Mesothelial cell of epicardium (in vitro differentiated cells): ENCODE results near the gene TRPM5. TPM values are rescaled to one million over a fixed set of nuclear protein-coding genes. Genes with fewer than 3 reads are reported as not detected.

Source experiments
- DNase-seq, 2 experiments: peaks; one replicate each; pipeline ENCODE4 v3.0.0; 2021; ENCODE audit warnings: low spot score in 2 of 2; ENCODE audit not compliant: unreplicated experiment in 2 of 2
- H3K27ac Mint-ChIP-seq: 2 replicates; pipeline ENCODE4 v1.8.0; 2021; ENCODE audit warnings: mixed read lengths
- H3K27me3 Mint-ChIP-seq: 2 replicates; pipeline ENCODE4 v1.8.0; 2021; ENCODE audit warnings: low read depth, mixed read lengths
- H3K36me3 Mint-ChIP-seq: 2 replicates; pipeline ENCODE4 v1.8.0; 2021; ENCODE audit warnings: mixed read lengths
- H3K4me1 Mint-ChIP-seq: 2 replicates; pipeline ENCODE4 v1.8.0; 2021; ENCODE audit warnings: mixed read lengths
- H3K4me3 Mint-ChIP-seq: 2 replicates; pipeline ENCODE4 v1.8.0; 2021; ENCODE audit warnings: mild to moderate bottlenecking, moderate library complexity, mixed read lengths
- H3K9me3 Mint-ChIP-seq: 2 replicates; pipeline ENCODE4 v1.8.0; 2021; ENCODE audit warnings: mixed read lengths
- CTCF ChIP-seq: fragments of 200-600 bp; sonication (generic); IDR thresholded peaks from one replicate; pipeline ENCODE4 v1.5.0; 2021; ENCODE audit warnings: antibody characterized with exemption; ENCODE audit not compliant: unreplicated experiment
- total RNA-seq: library from RNA; stranded (reverse); gene quantifications from 3 replicates; pipeline ENCODE4 v1.2.1, GENCODE V29; 2021

The TRPM5 gene
- total RNA-seq, 1 donor from 2014 or later: 6.9 TPM

DNA sequence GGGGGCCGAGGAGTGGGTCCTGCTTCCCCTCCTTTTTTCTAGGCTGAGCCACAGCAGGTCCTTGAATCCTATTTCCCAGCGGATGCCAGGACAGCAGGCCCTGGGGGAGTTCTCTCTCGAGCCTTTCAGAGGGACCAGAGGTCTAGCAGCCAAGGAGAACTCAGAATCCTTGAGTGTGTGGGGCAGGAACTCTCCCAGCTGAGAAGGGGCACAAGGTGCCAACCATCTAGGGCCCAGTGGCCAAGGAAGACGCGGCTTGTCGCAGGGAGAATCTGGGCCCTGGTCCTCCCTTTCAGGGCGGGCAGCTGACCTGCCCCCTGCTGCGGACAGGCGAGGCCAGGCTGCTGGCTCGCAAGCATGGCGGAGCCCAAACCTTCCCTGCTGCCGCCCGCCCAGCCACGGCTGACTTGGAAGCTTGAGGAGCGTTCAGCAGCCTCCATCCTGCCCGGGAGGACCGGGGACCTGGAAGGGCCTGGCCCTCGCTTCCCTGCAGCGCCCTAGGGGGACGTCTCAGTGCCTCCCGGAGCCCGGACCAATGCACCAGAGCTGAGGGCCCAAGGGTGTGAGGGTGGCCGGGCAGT, 44.7 kb downstream of the TRPM5 start:
- no peak for DNase-seq
- TF ChIP-seq CTCF: no peak
- Mint-ChIP-seq H3K4me1 (peaks cover 18% of the 10 kb centered on the region), H3K27ac (peak overlapping the region; percentile 95), H3K27me3 (no peaks in the 10 kb centered on the region), H3K4me3 (peak overlapping the region; percentile 86), H3K36me3 (peaks cover 7% of the 10 kb centered on the region), H3K9me3 (no peaks in the 10 kb centered on the region)

GRCh38 chr11:2398664-2399355, 45.5 kb downstream of the TRPM5 start:
- peaks cover 5% of the 10 kb centered on the region for H3K36me3 Mint-ChIP-seq
- no peak for TF ChIP-seq CTCF
- peak overlapping the region; percentile 86 for H3K4me3 Mint-ChIP-seq
- no peaks in the 10 kb centered on the region for H3K9me3 Mint-ChIP-seq
- no peak for DNase-seq
- H3K27me3 Mint-ChIP-seq: no peaks in the 10 kb centered on the region
- H3K4me1 Mint-ChIP-seq: peaks cover 18% of the 10 kb centered on the region
- peak overlapping the region; percentile 95 for H3K27ac Mint-ChIP-seq

- DNase-seq: no peak
- Mint-ChIP-seq H3K27ac (no peak overlapping the region), H3K4me3 (no peak overlapping the region), H3K4me1 (peaks cover 11% of the 10 kb centered on the region), H3K27me3 (no peaks in the 10 kb centered on the region), H3K36me3 (peaks cover 4% of the 10 kb centered on the region), H3K9me3 (no peaks in the 10 kb centered on the region)
- TF ChIP-seq CTCF: no peak
Measured at GRCh38 chr11:2397005-2397404, 47.3 kb downstream of the TRPM5 start.

GRCh38 chr11:2396471-2396870, 47.8 kb downstream of the TRPM5 start:
- TF ChIP-seq CTCF: no peak
- Mint-ChIP-seq H3K4me1 (peaks cover 6% of the 10 kb centered on the region), H3K27me3 (no peaks in the 10 kb centered on the region), H3K4me3 (no peak overlapping the region), H3K9me3 (no peaks in the 10 kb centered on the region), H3K27ac (no peak overlapping the region), H3K36me3 (peaks cover 4% of the 10 kb centered on the region)
- no peak for DNase-seq

DNA sequence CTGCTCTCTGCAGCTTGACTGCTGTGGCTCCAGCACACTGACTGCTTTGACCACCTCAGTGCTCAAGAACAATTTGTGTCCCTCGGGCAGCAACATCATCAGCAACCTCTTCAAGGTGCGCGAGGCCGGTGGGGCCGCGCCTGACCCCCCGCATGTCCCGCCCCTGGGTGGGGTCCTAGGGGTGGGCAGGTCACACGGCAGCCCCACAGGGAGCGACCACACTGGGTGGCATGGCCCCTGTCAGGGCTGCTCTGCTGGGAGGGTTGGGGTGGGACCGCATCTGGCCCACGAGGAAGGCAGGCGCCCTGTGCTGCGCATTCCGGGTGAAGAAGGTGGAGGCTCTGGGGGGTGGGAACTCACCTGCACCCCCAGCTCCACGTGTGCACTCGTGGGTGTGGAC, 48.5 kb downstream of the TRPM5 start:
- no peak overlapping the region for H3K27ac Mint-ChIP-seq
- no peak for DNase-seq
- peaks cover 4% of the 10 kb centered on the region for H3K4me1 Mint-ChIP-seq
- no peak overlapping the region for H3K4me3 Mint-ChIP-seq
- H3K9me3 Mint-ChIP-seq: no peaks in the 10 kb centered on the region
- H3K27me3 Mint-ChIP-seq: no peaks in the 10 kb centered on the region
- no peak for TF ChIP-seq CTCF
- H3K36me3 Mint-ChIP-seq: peaks cover 4% of the 10 kb centered on the region
